ENCODE results near the gene POLDIP2.

The POLDIP2 gene

GRCh38 chr17:28385037-28385400 is 27.7 kb upstream of the POLDIP2 start:
- DNase-seq (ENCODE audit: low spot score in 2 of 2) (no peak), ATAC-seq (replicated peaks; ENCODE audit: extremely low read depth, poor library complexity, severe bottlenecking) (peak; percentile 5)
- no peaks in the 10 kb centered on the region for H3K9me3 Mint-ChIP-seq
- H3K27me3 Mint-ChIP-seq = no peaks in the 10 kb centered on the region
- peaks cover 20% of the 10 kb centered on the region for H3K36me3 Mint-ChIP-seq (ENCODE audit: insufficient read depth)
- no peak overlapping the region for H3K27ac Mint-ChIP-seq (ENCODE audit: low read depth)
- H3K4me3 Mint-ChIP-seq = peak overlapping the region; percentile 89
- H3K4me1 Mint-ChIP-seq = peaks cover 39% of the 10 kb centered on the region

- peak; percentile 97 for ATAC-seq (replicated peaks; ENCODE audit: extremely low read depth, poor library complexity, severe bottlenecking)
- Mint-ChIP-seq H3K9me3 (no peaks in the 10 kb centered on the region), H3K36me3 (ENCODE audit: insufficient read depth) (peaks cover 15% of the 10 kb centered on the region), H3K27me3 (no peaks in the 10 kb centered on the region), H3K4me3 (peak overlapping the region; percentile 89), H3K27ac (ENCODE audit: low read depth) (peak overlapping the region; percentile 3), H3K4me1 (peaks cover 39% of the 10 kb centered on the region)
- peak; percentile 18 to 28 for DNase-seq (ENCODE audit: low spot score in 2 of 2)
These were observed 27.1 kb upstream of the POLDIP2 start for GRCh38 chr17:28384281-28385036.

GRCh38 chr17:28381141-28381825 is 24.0 kb upstream of the POLDIP2 start:
- DNase-seq (ENCODE audit: low spot score in 2 of 2) = no peak
- no peak for ATAC-seq (replicated peaks; ENCODE audit: extremely low read depth, poor library complexity, severe bottlenecking)
- Mint-ChIP-seq H3K27ac (ENCODE audit: low read depth) (no peak overlapping the region), H3K9me3 (no peaks in the 10 kb centered on the region), H3K4me1 (peaks cover 43% of the 10 kb centered on the region), H3K36me3 (ENCODE audit: insufficient read depth) (peaks cover 10% of the 10 kb centered on the region), H3K4me3 (peak overlapping the region; percentile 31), H3K27me3 (no peaks in the 10 kb centered on the region)

- H3K36me3 Mint-ChIP-seq (ENCODE audit: insufficient read depth) = peaks cover 6% of the 10 kb centered on the region
- H3K27me3 Mint-ChIP-seq = no peaks in the 10 kb centered on the region
- no peaks in the 10 kb centered on the region for H3K9me3 Mint-ChIP-seq
- H3K4me1 Mint-ChIP-seq = peaks cover 37% of the 10 kb centered on the region
- no peak overlapping the region for H3K4me3 Mint-ChIP-seq
- no peak overlapping the region for H3K27ac Mint-ChIP-seq (ENCODE audit: low read depth)
- DNase-seq (ENCODE audit: low spot score in 2 of 2) (no peak), ATAC-seq (replicated peaks; ENCODE audit: extremely low read depth, poor library complexity, severe bottlenecking) (no peak)
These were observed 22.8 kb upstream of the POLDIP2 start for GRCh38 chr17:28379814-28380801.

- DNase-seq (ENCODE audit: low spot score in 2 of 2) = no peak
- Mint-ChIP-seq H3K36me3 (ENCODE audit: insufficient read depth) (peaks cover 10% of the 10 kb centered on the region), H3K27me3 (no peaks in the 10 kb centered on the region), H3K27ac (ENCODE audit: low read depth) (no peak overlapping the region), H3K9me3 (no peaks in the 10 kb centered on the region), H3K4me3 (peak overlapping the region; percentile 90), H3K4me1 (peaks cover 22% of the 10 kb centered on the region)
- no peak for ATAC-seq (replicated peaks; ENCODE audit: extremely low read depth, poor library complexity, severe bottlenecking)
These were observed 15.6 kb upstream of the POLDIP2 start for GRCh38 chr17:28372945-28373274.

GRCh38 chr17:28372203-28372944 is 15.0 kb upstream of the POLDIP2 start:
- ATAC-seq (replicated peaks; ENCODE audit: extremely low read depth, poor library complexity, severe bottlenecking) (peak; percentile 12), DNase-seq (ENCODE audit: low spot score in 2 of 2) (no peak)
- peak overlapping the region; percentile 90 for H3K4me3 Mint-ChIP-seq
- H3K4me1 Mint-ChIP-seq = peaks cover 22% of the 10 kb centered on the region
- peaks cover 10% of the 10 kb centered on the region for H3K36me3 Mint-ChIP-seq (ENCODE audit: insufficient read depth)
- no peaks in the 10 kb centered on the region for H3K9me3 Mint-ChIP-seq
- H3K27ac Mint-ChIP-seq (ENCODE audit: low read depth) = peak overlapping the region; percentile 93
- H3K27me3 Mint-ChIP-seq = no peaks in the 10 kb centered on the region

GRCh38 chr17:28371245-28372202 is 14.2 kb upstream of the POLDIP2 start, which contains the start of gene SARM1:
SARM1 (plus strand) TSS chr17:28371694; CDS start chr17:28372033, 339 bp downstream.
- Mint-ChIP-seq H3K4me3 (peak within 1 kb of the TSS; percentile 90), H3K27ac (ENCODE audit: low read depth) (peak within 1 kb of the TSS; percentile 93), H3K36me3 (ENCODE audit: insufficient read depth) (peaks cover 10% of the 10 kb centered on the region), H3K27me3 (no peaks in the 10 kb centered on the region), H3K4me1 (peaks cover 22% of the 10 kb centered on the region), H3K9me3 (no peaks in the 10 kb centered on the region)
- peak; percentile 52 to 64 for DNase-seq (ENCODE audit: low spot score in 2 of 2)
- ATAC-seq (replicated peaks; ENCODE audit: extremely low read depth, poor library complexity, severe bottlenecking) = peak; percentile 84

- H3K9me3 Mint-ChIP-seq = no peaks in the 10 kb centered on the region
- H3K27me3 Mint-ChIP-seq = no peaks in the 10 kb centered on the region
- H3K27ac Mint-ChIP-seq (ENCODE audit: low read depth) = peak overlapping the region; percentile 93
- DNase-seq (ENCODE audit: low spot score in 2 of 2) = no peak
- peaks cover 10% of the 10 kb centered on the region for H3K36me3 Mint-ChIP-seq (ENCODE audit: insufficient read depth)
- peaks cover 22% of the 10 kb centered on the region for H3K4me1 Mint-ChIP-seq
- no peak for ATAC-seq (replicated peaks; ENCODE audit: extremely low read depth, poor library complexity, severe bottlenecking)
- peak overlapping the region; percentile 90 for H3K4me3 Mint-ChIP-seq
These were observed 13.4 kb upstream of the POLDIP2 start for GRCh38 chr17:28370744-28371103.

- no peak for DNase-seq (ENCODE audit: low spot score in 2 of 2)
- Mint-ChIP-seq H3K36me3 (ENCODE audit: insufficient read depth) (peaks cover 10% of the 10 kb centered on the region), H3K27ac (ENCODE audit: low read depth) (peak within 1 kb of the TSS; percentile 93), H3K27me3 (no peaks in the 10 kb centered on the region), H3K4me1 (peaks cover 22% of the 10 kb centered on the region), H3K4me3 (peak within 1 kb of the TSS; percentile 90), H3K9me3 (no peaks in the 10 kb centered on the region)
- ATAC-seq (replicated peaks; ENCODE audit: extremely low read depth, poor library complexity, severe bottlenecking) = no peak
These were observed 12.9 kb upstream of the POLDIP2 start, which contains the start of gene VTN for GRCh38 chr17:28370035-28370743. VTN (minus strand) TSS chr17:28370307; CDS start chr17:28370203, 104 bp downstream.

- Mint-ChIP-seq H3K4me1 (peaks cover 22% of the 10 kb centered on the region), H3K36me3 (ENCODE audit: insufficient read depth) (peaks cover 10% of the 10 kb centered on the region), H3K27ac (ENCODE audit: low read depth) (no peak overlapping the region), H3K27me3 (no peaks in the 10 kb centered on the region), H3K4me3 (peak overlapping the region; percentile 90), H3K9me3 (no peaks in the 10 kb centered on the region)
- DNase-seq (ENCODE audit: low spot score in 2 of 2) (no peak), ATAC-seq (replicated peaks; ENCODE audit: extremely low read depth, poor library complexity, severe bottlenecking) (no peak)
These were observed 12.3 kb upstream of the POLDIP2 start for GRCh38 chr17:28369684-28370034.
